HepG2 (cell line): Measurements from ENCODE around the gene SELENOW. TPM values are rescaled to one million over a fixed set of nuclear protein-coding genes. Genes with fewer than 3 reads are reported as not detected.

Experiments used
- AKAP8 ChIP-seq: sonication (generic); formaldehyde crosslinking; IDR thresholded peaks from 2 replicates; pipeline ENCODE4 v1.5.1; 2020; ENCODE audit warnings: mild to moderate bottlenecking, missing genetic modification reagents
- BCL6 ChIP-seq: IDR thresholded peaks from 2 replicates; pipeline ENCODE4 v1.6.1; 2016; ENCODE audit warnings: missing genetic modification reagents, missing compliant biosample characterization
- CHCHD3 ChIP-seq: sonication (generic); formaldehyde crosslinking; IDR thresholded peaks from 2 replicates; pipeline ENCODE4 v1.8.0; 2022; ENCODE audit warnings: mild to moderate bottlenecking, missing genetic modification reagents, moderate library complexity
- DRAP1 ChIP-seq: IDR thresholded peaks from 2 replicates; pipeline ENCODE4 v1.6.1; 2016; ENCODE audit warnings: missing genetic modification reagents, missing compliant biosample characterization
- GABPA ChIP-seq, 2 experiments: IDR thresholded peaks; 2 replicates each; pipeline ENCODE4 v1.6.1; 2011 to 2016; ENCODE audit warnings: low read depth in 2 of 2, low read length in 1 of 2, missing biosample characterization in 1 of 2, missing genetic modification characterization in 1 of 2
- HES4 ChIP-seq: sonication (generic); formaldehyde crosslinking; IDR thresholded peaks from 2 replicates; pipeline ENCODE4 v1.9.0; 2021; ENCODE audit warnings: mild to moderate bottlenecking, missing genetic modification reagents, borderline replicate concordance
- NFIB ChIP-seq: sonication (generic); formaldehyde crosslinking; IDR thresholded peaks from 2 replicates; pipeline ENCODE4 v1.9.0; 2021; ENCODE audit warnings: missing genetic modification reagents, mild to moderate bottlenecking, borderline replicate concordance
- NFIC ChIP-seq: IDR thresholded peaks from 2 replicates; pipeline ENCODE4 v1.6.1; 2012; ENCODE audit warnings: mild to moderate bottlenecking, low read length, inconsistent platforms
- PCBP1 ChIP-seq: fragments of 200-400 bp; formaldehyde crosslinking; IDR thresholded peaks from 2 replicates; pipeline ENCODE4 v1.6.1; 2017; ENCODE audit warnings: mild to moderate bottlenecking, low read depth, low read length, borderline replicate concordance
- PITX1 ChIP-seq: sonication (generic); formaldehyde crosslinking; IDR thresholded peaks from 2 replicates; pipeline ENCODE4 v1.5.1; 2020; ENCODE audit warnings: mild to moderate bottlenecking, missing genetic modification reagents
- RXRA ChIP-seq: sonication (generic); formaldehyde crosslinking; IDR thresholded peaks from 2 replicates; pipeline ENCODE4 v1.5.1; 2020; ENCODE audit warnings: missing genetic modification reagents
- SALL1 ChIP-seq: sonication (generic); formaldehyde crosslinking; IDR thresholded peaks from 2 replicates; pipeline ENCODE4 v1.8.0; 2022; ENCODE audit warnings: mild to moderate bottlenecking, missing genetic modification reagents
- ZBTB49 ChIP-seq: sonication (generic); formaldehyde crosslinking; IDR thresholded peaks from 2 replicates; pipeline ENCODE4 v1.4.0; 2020; ENCODE audit warnings: missing genetic modification reagents, borderline replicate concordance
- ZFP1 ChIP-seq: IDR thresholded peaks from 2 replicates; pipeline ENCODE4 v1.6.1; 2016
- ZNF331 ChIP-seq: sonication (generic); formaldehyde crosslinking; IDR thresholded peaks from 2 replicates; pipeline ENCODE4 v1.4.0; 2020; ENCODE audit warnings: missing genetic modification reagents
- ZNF501 ChIP-seq: sonication (generic); formaldehyde crosslinking; IDR thresholded peaks from 2 replicates; pipeline ENCODE4 v1.5.1; 2020; ENCODE audit warnings: mild to moderate bottlenecking, moderate library complexity, missing genetic modification reagents
- ZNF563 ChIP-seq: sonication (generic); formaldehyde crosslinking; IDR thresholded peaks from 2 replicates; pipeline ENCODE4 v1.8.0; 2022; ENCODE audit warnings: mild to moderate bottlenecking, moderate library complexity, missing genetic modification reagents
- ZNF678 ChIP-seq: sonication (generic); formaldehyde crosslinking; IDR thresholded peaks from 2 replicates; pipeline ENCODE4 v1.4.0; 2020; ENCODE audit warnings: mild to moderate bottlenecking, missing genetic modification reagents
- ZNF687 ChIP-seq: sonication (generic); formaldehyde crosslinking; IDR thresholded peaks from 2 replicates; pipeline ENCODE4 v1.5.1; 2020; ENCODE audit warnings: mild to moderate bottlenecking, missing genetic modification reagents, moderate library complexity
- polyA plus RNA-seq, 8 experiments: library from polyadenylated mRNA; depleted of rRNA in 3 of 8; stranded (reverse) in 7 of 8; unstranded in 1 of 8; fragments of >200 nt; fragmentation: Illumina TruSeq in 4 of 8; extraction: Trizol in 4 of 8; gene quantifications; 2 replicates each; pipeline versions ENCODE4 v1.2.1 to v1.2.3, GENCODE V29; 2011 to 2016; ENCODE audit warnings: low read depth in 4 of 8, missing spikeins in 1 of 8, mixed read lengths in 1 of 8; ENCODE audit not compliant: insufficient read depth in 1 of 8
- total RNA-seq, 5 experiments: library from RNA; depleted of rRNA; stranded (reverse); fragments of >200 nt; fragmentation: Illumina TruSeq; extraction: Trizol; gene quantifications; 2 replicates each; pipeline ENCODE4 v1.2.3, GENCODE V29; 2016; ENCODE audit warnings: low read depth in 1 of 5
- TF ChIP-seq, protein P1 (sequence below): sonication (generic); formaldehyde crosslinking; IDR thresholded peaks from 2 replicates; pipeline ENCODE4 v1.4.0; 2020; ENCODE audit warnings: missing genetic modification reagents

The SELENOW gene
- total and polyA plus RNA-seq, 2 of the 13 experiments (the other 11 are each of a cell fraction or from before 2014, with no cell fraction given) = 50.3 to 64.7 TPM

- TF ChIP-seq ZNF687 (CRISPR knock-in tag) = peak; percentile 59
- peak; percentile 40; the same call in 1 of the 2 replicates for TF ChIP-seq ZNF501 (CRISPR knock-in tag)
- TF ChIP-seq SALL1 (CRISPR knock-in tag) = peak; percentile 54; the same call in 1 of the 2 replicates
- no peak for TF ChIP-seq ZNF678
- TF ChIP-seq RXRA = peak; percentile 54; the same call in 1 of the 2 replicates
- no peak for TF ChIP-seq NFIB (CRISPR knock-in tag)
- TF ChIP-seq CHCHD3 (CRISPR knock-in tag) = no peak
- peak; percentile 14; the same call in 1 of the 2 replicates for TF ChIP-seq ZNF331 (CRISPR knock-in tag)
- no peak for TF ChIP-seq HES4 (CRISPR knock-in tag)
- no peak for TF ChIP-seq ZBTB49 (CRISPR knock-in tag)
- 0 out of 2 replicates have a peak, but pooled peaks have one; percentile 29 for TF ChIP-seq PITX1
- TF ChIP-seq AKAP8 = no peak
- TF ChIP-seq GABPA (IDR thresholded peaks at IDR 0.05; ENCODE audit: low read depth, low read length) = no peak
- TF ChIP-seq GABPA (CRISPR knock-in tag; IDR thresholded peaks at IDR 0.05; ENCODE audit: low read depth) = no peak
- TF ChIP-seq DRAP1 (CRISPR knock-in tag) = no peak
- TF ChIP-seq, protein P1, sequence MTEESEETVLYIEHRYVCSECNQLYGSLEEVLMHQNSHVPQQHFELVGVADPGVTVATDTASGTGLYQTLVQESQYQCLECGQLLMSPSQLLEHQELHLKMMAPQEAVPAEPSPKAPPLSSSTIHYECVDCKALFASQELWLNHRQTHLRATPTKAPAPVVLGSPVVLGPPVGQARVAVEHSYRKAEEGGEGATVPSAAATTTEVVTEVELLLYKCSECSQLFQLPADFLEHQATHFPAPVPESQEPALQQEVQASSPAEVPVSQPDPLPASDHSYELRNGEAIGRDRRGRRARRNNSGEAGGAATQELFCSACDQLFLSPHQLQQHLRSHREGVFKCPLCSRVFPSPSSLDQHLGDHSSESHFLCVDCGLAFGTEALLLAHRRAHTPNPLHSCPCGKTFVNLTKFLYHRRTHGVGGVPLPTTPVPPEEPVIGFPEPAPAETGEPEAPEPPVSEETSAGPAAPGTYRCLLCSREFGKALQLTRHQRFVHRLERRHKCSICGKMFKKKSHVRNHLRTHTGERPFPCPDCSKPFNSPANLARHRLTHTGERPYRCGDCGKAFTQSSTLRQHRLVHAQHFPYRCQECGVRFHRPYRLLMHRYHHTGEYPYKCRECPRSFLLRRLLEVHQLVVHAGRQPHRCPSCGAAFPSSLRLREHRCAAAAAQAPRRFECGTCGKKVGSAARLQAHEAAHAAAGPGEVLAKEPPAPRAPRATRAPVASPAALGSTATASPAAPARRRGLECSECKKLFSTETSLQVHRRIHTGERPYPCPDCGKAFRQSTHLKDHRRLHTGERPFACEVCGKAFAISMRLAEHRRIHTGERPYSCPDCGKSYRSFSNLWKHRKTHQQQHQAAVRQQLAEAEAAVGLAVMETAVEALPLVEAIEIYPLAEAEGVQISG (CRISPR knock-in tag) = 0 out of 2 replicates have a peak, but pooled peaks have one; percentile 23
- TF ChIP-seq PCBP1 = 0 out of 2 replicates have a peak, but pooled peaks have one; percentile 38
- no peak for TF ChIP-seq NFIC
- peak; percentile 27; the same call in 1 of the 2 replicates for TF ChIP-seq BCL6 (CRISPR knock-in tag)
- no peak for TF ChIP-seq ZFP1
- TF ChIP-seq ZNF563 (CRISPR knock-in tag) = 0 out of 2 replicates have a peak, but pooled peaks have one; percentile 29
These were observed 12.8 kb upstream of the SELENOW start (continued) for GRCh38 chr19:47765523-47766358.
